HG03066 (cell line): ENCODE measurements around the gene METTL1.
A peak's percentile ranks its signal among the peaks of the same experiment; 100 is the strongest.
"Not testable (repeated sequence)": the region's sequence is repeated elsewhere in the genome, so short reads cannot be mapped to it uniquely, and the experiment has no call there.

ENCODE experiments used
- ATAC-seq: cut with Tn5 transposase; IDR thresholded peaks from one replicate; pipeline ENCODE4 v1.9.1; 2021; ENCODE audit warnings: low read depth; ENCODE audit not compliant: unreplicated experiment

The METTL1 gene

DNA sequence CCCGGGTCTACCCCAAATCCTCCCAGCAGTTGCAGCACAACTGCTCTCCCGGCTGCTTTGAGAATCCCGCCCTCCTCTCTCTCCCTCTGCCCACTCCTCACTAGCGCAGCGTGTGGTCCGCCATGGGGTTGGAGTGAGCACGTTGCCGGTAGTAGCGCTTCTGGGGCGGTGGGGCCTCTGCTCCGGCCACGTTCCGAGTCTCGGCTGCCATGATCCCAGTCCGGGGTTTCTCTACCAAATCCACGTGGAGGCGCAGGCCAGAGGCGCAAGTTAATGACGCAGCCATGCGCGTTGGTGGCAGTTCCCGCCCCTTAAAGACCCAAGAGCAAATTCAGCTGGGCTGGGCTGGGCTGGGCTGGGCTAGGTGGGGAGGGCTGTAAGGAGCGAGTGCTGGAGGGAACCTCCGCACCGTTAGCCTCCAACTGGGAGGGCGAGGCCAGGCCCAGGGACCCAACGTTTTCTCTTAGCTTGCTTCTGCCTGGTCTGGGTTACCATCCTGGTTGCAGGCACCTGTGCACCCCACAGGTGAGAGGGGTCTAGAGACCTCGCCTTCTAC, at the start of gene METTL1:
Gene METTL1 (minus strand): TSS at position 233 of the 556 bp plus-strand sequence. CDS start 22 bp downstream, at position 211.
- peak; percentile 78 for ATAC-seq

GRCh38 chr12:57821015-57821414, 49.1 kb upstream of the METTL1 start:
- ATAC-seq: not testable (repeated sequence)

DNA sequence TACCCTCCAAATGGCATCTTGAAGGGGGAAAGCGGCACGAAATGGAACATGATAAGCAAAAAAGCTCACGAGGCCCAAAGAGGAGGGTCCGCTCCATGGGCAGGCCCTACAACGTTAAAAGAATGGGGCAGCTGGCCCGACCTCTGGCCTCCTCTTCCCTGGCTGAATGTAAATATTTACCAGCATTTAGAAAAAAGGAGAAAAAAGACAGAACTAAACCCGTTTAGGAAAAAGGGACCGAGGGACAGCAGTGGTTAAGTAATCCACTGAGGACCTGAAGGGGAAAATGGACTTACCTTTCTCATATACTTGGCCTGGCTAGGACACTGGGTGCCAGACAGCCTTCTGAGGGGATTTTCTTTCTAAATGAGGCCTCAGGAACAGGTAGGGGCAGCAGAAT, 48.2 kb upstream of the METTL1 start:
- ATAC-seq: not testable (repeated sequence)

DNA sequence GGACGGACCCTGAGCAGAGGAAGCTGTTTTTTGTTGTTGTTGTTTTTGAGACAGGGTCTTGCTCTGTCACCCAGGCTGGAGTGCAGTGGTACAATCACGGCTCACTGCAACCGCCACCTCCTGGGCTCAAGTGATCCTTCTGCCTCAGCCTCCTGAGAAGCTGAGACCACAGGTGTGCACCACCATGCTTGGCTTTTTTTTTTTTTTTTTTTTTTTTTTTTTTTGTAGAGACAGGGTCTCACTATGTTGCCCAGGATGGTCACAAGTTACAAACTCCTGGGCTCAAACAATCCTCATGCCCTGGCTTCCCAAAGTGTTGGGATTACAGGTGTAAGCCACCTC, 46.1 kb upstream of the METTL1 start:
- not testable (repeated sequence) for ATAC-seq

DNA sequence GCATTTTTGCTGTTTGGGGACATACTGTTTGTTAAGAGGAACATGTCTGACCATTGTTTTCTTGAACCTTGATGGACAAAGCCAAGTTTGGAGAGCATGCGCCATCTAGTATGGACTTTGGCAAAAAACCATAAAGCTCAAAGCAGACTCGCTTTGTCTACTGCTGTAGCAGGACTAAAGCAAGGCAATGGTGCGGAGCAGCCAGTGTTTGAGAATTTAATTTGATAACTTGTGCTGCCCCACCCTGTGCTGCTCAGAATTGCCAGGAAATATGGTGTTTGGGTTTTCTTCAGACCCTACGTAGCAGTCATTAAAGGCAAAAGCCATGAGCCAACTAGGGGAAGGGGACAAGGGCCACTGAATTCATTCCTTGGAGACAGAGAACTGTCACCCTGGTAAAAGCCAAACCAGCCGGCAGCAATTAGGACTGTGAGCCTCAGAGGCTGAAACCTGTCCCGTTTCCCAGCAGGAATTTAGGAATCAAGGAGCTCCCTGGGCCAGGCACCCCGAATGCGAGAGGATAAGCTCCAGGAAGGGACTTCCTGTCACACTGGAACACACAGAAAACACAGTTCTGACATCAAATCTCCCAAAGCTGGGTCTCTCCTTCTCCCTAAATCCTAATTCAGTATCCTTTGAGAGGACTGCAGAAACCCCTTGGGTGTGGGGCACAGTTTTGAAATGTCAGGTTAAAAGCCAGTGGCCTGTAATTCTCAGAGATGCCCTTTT, 45.5 kb upstream of the METTL1 start:
- no peak for ATAC-seq

- no peak for ATAC-seq
These were observed 44.9 kb upstream of the METTL1 start for GRCh38 chr12:57816855-57817151.

GRCh38 chr12:57816001-57816854, 44.3 kb upstream of the METTL1 start:
- no peak for ATAC-seq

DNA sequence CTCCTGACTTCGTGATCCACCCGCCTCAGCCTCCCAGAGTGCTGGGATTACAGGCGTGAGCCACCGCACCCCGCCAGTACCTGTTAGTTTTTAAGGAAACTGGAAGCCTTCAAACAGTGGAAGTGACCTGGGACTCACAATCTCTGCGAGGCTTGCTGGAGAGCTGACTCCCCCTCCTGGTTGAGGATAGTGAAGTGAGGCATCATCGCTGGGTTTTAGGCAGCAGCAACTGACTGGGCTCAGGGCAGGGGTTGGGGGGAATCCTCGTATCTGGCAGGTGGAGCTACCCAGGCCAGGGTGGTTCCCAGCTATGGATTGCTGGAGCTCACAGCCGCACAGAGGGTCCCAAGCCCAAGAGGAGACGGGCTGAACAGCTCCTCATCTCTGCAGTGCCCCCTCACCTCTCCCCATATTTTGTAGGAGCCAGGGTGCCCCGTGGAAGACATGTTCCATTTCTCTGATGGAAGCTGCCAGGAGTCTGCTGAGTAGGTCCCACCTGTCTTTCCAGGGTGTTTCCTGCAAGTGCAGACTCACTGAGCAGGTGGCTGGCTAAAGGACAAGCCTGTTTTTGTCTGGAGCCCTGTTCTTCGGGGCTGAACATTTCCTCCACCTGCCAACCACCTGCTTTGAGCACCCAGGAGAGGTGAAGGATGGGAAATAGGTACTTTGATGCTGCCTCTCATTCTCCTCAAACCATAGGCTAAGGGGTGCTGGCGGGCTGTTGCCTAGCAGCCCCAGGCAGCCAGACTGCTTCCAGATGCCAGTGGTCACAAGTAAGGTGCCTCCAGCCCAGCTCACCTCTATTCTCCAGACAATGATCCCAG, 43.5 kb upstream of the METTL1 start:
- no peak for ATAC-seq

DNA sequence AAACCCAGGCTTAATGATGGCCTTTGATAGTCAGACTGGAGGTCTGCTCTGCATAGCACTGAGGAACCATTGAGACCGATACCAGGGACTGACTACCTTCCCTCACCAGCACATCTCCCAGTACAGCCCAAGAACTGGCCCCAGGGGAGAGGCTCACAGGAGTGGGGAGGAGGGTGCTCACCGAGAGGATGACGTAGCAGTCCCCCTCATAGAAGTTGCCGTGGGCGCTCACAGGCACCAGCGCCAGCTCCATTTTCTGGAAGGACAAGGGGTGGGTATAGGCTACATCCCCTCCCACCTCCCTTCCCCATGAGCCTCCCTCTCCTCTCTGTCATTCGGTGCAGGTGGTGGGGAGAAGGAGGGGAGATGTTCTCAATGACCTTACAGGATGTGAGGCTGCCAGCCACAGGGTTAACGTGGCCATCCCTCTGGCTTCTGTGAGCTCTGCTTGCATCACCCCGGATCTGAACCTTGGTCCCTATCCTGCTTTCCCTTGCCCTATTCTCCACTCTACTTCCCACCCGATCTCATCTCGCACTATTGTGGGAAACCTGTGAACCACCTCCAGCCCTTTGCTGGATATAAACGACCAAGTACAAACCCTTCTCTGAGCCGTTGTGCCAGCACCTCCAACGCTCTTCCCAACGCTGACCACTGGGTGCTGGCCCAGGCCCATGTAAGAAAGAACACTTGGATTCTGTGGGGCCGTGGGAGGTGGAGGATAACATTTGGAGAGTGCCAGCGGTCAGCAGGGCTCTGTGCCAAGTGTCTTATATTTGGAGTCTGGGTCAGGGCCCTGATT, 42.3 kb upstream of the METTL1 start:
- no peak for ATAC-seq

GRCh38 chr12:57813111-57813970, 41.4 kb upstream of the METTL1 start:
- ATAC-seq: no peak

- ATAC-seq: no peak
These were observed 39.3 kb upstream of the METTL1 start for GRCh38 chr12:57811028-57811755.

GRCh38 chr12:57810450-57810849, 38.5 kb upstream of the METTL1 start:
- ATAC-seq: no peak

DNA sequence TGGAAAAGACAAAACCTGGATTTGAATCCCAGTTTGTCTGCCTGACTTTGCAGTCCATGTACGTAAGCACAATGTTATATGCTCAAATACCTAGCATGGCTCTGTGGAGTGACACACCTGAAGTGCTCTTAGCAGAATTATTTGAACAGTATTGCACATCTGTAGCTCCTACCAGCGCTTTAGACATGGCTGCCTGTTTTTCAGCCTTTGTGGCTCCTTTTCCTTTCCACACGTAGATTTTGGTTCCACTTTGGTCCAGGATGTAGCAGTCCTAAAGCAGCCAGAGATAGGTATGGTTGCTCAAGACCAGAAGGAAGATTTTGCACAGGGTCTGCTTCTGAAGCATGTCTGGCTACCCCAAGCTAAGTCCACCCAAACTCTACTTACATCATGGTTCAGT, 37.5 kb upstream of the METTL1 start:
- no peak for ATAC-seq

GRCh38 chr12:57808351-57808750, 36.4 kb upstream of the METTL1 start:
- ATAC-seq: no peak

GRCh38 chr12:57807285-57807684, 35.4 kb upstream of the METTL1 start:
- ATAC-seq: no peak

DNA sequence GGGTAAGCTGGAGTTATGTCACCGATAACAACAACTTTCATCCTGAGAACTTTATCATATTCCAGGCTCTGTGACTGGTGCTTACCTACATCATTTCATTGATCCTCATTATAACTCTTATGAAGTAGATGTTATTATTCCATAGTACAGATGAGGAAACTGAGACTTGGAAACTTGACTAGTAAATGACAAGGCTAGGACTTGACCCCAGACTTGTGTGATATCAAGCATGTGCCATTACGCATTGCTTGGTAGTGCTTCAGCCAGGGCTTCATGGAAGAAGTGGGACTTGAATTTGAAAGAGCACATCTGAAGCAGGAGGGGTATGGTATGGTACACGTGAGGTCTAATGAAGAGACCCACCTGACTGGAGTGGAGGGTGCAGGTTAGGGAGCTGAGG, 34.8 kb upstream of the METTL1 start:
- ATAC-seq: no peak

GRCh38 chr12:57803319-57803893, 31.5 kb upstream of the METTL1 start:
- no peak for ATAC-seq

DNA sequence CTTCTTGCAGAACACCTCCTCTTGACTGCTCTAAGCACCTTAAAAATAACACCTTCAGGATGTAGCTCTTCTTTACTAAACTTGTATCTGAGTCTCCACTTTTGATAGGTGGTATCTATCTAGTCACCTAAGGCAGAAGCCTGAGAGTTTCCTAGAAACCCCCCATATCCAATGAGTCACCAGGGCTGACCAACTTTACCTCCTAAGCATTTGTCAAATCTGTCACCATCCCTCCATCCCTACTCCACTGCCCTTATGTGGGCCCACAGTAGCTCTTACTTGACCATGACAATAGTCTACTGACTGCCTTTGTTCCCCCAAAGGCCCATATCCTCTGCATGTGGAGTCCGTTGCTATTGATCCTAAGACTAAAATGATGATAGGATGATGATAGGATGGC, 30.7 kb upstream of the METTL1 start:
- ATAC-seq: no peak
